ELF-1 (cell line): ENCODE data around the gene XRN1.
A peak's percentile ranks its signal among the peaks of the same experiment; 100 is the strongest.
"Not testable (repeated sequence)": the region's sequence is repeated elsewhere in the genome, so short reads cannot be mapped to it uniquely, and the experiment has no call there.

ENCODE experiments used
- DNase-seq: peaks from one replicate; pipeline ENCODE4 v3.0.0-alpha.2; 2016; ENCODE audit warnings: low read depth, low spot score

XRN1 gene, protein sequence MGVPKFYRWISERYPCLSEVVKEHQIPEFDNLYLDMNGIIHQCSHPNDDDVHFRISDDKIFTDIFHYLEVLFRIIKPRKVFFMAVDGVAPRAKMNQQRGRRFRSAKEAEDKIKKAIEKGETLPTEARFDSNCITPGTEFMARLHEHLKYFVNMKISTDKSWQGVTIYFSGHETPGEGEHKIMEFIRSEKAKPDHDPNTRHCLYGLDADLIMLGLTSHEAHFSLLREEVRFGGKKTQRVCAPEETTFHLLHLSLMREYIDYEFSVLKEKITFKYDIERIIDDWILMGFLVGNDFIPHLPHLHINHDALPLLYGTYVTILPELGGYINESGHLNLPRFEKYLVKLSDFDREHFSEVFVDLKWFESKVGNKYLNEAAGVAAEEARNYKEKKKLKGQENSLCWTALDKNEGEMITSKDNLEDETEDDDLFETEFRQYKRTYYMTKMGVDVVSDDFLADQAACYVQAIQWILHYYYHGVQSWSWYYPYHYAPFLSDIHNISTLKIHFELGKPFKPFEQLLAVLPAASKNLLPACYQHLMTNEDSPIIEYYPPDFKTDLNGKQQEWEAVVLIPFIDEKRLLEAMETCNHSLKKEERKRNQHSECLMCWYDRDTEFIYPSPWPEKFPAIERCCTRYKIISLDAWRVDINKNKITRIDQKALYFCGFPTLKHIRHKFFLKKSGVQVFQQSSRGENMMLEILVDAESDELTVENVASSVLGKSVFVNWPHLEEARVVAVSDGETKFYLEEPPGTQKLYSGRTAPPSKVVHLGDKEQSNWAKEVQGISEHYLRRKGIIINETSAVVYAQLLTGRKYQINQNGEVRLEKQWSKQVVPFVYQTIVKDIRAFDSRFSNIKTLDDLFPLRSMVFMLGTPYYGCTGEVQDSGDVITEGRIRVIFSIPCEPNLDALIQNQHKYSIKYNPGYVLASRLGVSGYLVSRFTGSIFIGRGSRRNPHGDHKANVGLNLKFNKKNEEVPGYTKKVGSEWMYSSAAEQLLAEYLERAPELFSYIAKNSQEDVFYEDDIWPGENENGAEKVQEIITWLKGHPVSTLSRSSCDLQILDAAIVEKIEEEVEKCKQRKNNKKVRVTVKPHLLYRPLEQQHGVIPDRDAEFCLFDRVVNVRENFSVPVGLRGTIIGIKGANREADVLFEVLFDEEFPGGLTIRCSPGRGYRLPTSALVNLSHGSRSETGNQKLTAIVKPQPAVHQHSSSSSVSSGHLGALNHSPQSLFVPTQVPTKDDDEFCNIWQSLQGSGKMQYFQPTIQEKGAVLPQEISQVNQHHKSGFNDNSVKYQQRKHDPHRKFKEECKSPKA (N-terminal part only)

DNA sequence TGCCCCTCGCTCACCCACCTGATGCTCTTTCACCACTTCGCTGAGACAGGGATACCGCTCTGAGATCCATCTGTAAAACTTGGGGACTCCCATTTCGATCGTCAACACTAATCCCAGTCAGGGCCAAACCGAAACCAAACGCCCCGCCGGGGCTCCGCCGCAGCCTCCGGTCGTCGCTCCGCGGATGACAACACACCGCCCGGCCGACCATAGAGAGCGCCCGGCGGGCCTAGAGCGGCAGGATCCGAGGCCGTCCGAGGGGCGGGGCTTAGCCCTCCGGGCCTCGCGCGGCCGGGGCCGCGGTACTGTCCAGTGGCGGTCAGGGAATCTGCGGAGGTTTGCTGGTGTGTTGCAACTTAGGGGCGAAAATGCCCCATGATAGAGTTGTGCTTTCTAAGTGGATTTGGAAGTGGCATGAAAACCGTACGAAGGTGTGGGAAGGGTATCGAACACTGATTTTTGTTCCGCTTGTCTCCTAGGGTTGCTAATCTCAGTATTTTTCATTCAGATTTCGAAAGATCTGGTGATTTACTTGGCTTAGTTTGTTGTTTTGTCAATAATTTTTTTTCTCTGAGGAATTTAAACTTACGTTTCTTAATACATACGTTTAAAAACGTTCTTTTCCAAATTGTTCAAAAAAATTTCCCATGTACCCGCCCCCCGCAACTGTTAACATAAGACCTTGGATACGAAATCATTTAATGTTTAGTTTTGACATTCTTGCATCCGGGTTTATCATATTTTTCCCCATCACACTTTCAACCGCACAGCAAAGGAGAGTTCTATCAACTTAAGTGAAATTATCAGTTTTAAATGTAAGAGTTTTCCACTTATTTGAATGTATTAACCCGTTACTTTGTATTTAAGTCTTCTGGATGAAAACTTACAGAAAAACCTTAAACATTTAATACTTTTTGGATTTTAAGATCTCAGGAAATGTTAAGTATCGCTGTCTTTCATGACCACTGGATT, at the start of gene XRN1:
XRN1 (minus strand) TSS at position 186 of the 972 bp plus-strand sequence; CDS start at position 93, 93 bp downstream.
- DNase-seq, result peak; percentile 96

DNA sequence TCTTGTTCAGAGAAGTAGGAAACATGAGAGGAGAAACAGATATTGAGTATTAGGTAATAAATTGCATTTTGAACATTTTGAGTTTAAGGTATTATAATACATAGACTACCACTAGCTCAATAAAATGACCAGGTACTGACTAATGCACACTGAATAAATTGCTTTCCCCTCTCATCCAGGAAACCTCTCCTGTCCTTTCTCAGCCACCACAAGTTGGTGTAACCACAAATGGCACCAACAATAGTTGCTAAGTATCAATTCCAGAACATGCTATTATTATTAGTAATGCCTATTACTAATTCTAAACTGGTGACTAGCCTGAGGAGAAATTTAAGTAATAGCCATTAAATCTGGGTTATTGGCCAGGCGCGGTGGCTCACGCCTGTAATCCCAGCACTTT, 47.3 kb upstream of the XRN1 start:
- DNase-seq, result no peak

DNA sequence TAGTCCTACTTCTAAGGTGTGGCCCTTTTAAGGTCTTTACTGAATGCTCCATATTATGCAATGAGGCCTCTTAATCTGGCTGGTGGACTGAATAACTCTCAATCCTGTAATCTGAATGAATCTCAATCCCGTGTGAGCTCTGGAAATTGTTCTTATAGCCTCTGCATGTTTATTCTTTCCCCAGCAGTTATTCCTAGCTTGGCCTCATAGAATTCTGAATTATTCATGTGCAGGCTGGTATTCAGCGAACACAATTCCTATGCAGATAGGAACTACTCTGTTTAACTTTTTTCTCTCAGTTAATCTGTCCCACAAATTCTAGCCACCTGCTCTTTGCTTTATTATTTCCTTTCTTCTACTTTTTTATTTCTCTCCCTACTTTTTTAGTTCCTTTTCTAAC, 44.3 kb upstream of the XRN1 start:
- no peak for DNase-seq

DNA sequence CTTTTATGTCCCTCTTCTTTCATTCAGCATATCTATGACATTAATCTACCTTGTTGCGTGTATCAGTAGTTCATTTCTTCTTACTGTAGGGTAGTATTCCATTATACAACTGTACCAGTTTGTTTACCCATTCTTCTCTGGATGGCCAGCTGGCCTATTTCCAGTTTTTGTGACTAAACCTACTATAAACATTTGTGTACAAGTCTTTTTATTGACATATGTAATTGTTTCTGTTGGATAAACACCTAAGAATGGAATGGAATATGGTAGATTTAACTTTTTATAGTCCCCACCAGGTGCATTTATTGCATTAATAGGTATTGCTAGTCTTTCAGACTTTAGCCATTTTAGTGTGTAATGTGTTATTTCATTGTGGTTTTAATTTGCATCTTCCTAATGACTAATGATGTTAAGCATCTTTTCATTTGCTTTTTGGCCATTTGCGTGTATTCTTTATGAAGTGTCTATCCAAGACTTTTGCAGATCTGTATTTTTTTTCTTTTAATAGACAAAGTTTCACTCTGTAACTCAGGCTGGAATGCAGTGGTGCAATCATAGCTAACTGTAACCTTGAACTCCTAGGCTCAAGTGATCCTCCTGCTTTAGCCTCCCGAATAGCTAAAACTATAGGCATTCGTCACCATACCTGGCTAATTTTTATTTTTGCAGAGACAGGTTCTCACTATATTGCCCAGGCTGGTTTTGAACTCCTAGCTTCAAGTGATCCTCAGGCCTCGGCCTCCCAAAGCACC, 41.9 kb upstream of the XRN1 start:
- no peak for DNase-seq

DNA sequence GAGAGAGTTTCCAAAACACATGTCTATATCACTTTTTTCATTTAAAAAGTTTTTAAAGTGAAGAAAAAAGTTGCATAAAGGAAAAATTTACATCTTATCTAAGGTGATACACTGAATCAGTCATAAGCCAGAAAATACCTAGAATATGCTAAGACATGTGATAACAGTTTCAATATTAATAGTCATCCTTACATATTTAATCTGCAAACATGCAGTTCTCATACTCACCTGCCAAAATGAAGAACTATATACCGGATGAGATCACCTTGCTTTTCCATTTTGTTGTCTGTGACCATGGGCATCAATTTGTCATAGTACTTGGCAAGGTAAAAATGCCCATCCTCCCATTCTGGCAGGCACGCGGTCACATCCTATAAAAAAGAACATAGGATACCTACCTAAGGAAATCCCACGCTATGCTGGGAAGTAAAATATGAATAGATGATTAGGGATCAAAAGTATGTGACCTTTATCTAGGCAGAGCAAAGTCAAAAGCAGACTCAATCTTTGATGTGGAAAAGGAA, 37.1 kb upstream of the XRN1 start:
- DNase-seq, result no peak

DNA sequence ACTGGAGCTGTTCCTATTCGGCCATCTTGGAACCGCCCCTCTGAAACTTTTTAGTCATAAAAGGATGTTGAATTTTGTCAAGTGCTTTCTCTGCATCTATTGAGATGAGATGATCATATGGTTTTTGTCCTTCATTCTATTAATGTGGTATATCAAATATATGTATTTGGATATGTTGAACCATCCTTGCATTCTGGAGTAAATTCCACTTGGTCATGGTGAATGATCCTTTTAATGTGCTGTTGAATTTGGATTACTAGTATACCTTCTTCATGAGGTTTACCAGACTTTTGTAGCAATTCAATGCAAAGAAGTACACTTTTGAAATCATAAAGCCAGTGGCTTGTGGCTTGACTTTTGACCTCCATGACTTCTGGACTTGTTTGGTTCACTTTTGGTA, 33.4 kb upstream of the XRN1 start:
- DNase-seq, result no peak

DNA sequence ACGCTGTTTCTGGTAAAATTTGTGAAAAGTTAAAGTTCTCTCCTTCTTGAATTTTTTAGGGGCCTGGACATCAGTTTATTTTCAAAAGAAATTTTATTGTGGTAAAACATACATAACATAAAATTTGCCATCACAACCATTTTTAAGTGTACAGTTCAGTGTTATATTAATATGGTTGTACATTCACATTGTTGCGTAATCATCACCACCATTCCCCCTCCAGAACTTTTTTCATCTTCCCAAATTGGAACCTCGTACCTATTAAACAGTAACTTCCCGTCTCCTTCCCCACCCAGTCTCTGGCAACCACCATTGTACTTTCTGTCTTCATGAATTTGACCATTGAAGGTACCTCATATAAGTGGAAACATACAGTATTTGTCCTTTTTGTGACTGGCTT, 23.0 kb upstream of the XRN1 start:
- DNase-seq, result no peak

DNA sequence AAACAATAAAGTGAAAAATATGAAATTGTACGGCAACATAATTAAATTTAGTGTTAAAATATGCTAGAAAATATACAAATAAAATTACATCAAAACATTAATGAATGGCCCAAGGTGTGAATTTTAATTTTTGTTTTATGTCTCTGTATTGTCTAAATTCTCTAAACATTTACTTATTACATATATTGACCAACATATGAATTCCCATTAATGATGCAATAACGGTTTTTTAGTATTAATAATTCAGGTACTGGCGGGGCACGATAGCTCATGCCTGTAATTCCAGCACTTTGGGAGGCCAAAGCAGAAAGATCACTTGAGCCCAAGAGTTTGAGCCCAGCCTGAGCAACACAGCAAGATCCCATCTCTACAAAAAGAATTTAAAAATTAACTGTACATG, 20.6 kb upstream of the XRN1 start:
- no peak for DNase-seq

DNA sequence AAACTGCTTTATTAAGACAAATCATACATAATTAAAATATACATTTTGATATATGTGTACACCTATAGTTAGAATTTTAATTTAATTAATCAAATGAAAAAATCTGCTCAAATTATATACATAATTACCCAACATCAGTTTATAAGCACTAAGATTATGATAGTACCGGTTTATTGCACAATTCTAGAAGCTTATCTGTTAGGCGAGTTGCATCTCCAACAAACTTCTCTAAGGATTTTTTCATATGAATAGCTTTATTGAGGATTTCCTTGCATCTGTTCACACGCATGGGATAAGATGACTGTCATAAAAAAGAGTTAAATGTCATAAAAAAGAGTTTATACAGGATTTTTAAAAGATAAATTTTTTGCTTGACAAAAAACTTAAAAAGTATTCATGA, 19.9 kb upstream of the XRN1 start:
- DNase-seq, result no peak

DNA sequence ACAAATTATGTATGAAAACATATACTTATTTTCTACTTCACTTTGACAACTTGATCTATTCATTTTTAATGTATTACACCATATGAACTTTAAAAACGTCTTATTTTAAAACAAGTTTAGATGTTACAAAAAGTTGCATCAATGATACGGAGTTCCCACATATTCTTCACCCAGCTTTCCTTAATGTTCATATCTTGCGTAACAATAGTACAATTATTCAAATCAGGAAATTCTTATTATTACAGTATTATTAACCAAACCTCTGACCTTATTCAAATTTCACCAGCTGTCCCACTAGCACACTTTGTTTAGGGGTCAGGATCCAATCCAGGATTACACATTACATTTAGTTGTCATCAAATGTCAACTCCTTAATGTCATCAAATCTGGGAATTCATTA, 12.9 kb upstream of the XRN1 start:
- DNase-seq, result no peak

DNA sequence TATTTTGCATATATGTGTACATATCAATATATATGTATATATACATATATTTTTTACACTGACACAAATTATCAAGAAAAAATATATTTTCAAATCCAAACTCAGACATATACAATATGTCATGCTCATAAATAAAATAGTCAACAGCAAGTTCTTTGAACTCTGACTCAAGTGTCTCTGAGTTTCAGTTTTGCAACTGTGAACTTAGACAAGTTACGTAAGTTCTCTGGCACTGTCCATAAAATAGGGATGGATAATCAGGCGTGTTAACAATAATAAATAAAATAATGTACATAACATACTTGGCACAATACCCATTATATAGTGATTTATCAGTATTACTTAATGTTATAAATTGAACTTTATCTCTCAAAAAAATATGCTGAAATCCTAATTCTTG, 12.1 kb upstream of the XRN1 start:
- DNase-seq, result no peak

DNA sequence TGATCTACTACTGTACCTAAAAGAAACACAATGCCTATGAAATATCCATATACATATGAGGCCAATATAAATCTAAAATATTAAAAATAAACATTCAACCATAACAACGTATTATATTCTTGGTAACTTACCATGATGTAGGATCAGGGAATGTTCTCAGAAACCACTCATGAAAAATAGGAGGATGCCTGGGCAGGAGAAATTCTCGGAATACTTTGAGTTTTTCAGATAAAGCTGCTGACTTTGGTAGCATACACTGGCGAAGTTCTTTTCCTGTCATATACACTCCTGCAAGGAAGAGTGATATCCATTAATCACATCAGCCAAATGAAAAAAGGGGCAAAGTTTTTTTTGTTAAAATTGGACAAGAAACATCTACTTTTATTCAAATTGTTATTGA, 11.3 kb upstream of the XRN1 start:
- no peak for DNase-seq

DNA sequence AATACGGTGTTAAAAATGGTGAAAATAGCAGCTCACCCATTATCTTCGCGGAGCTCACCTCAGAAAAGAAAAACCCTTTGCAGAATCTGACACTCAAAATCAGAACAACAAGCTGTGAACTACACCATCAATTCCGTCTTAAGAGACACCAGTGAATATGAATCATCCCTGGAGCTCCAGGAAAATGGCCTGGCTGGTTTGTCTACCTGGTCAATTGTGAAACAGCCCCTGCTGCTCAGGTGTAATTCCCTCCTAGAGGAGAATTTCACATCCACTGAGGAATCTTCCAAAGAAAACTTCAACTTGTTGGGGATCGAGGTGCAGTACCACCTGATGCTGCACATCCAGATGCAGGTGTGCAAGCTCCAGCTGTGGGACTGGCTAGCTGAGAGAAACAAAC, 3.0 kb upstream of the XRN1 start:
- DNase-seq, result no peak

DNA sequence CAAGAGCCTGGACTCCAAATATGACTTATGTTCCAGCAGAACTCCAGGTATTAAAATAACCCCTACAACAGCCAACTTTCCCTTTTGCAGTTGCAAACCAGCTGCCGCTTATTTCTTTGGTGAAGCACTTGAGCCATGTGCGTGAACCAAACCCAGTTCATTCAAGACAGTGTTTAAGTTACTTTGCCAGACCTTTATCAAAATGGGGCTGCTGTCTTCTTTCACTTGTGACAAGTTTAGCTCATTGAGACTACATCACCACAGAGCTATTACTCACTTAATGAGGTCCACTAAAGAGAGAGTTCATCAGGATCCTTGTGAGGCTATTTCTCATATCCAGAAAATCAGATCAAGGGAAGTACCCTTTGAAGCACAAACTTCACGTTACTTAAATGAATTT, 2.4 kb upstream of the XRN1 start:
- no peak for DNase-seq

DNA sequence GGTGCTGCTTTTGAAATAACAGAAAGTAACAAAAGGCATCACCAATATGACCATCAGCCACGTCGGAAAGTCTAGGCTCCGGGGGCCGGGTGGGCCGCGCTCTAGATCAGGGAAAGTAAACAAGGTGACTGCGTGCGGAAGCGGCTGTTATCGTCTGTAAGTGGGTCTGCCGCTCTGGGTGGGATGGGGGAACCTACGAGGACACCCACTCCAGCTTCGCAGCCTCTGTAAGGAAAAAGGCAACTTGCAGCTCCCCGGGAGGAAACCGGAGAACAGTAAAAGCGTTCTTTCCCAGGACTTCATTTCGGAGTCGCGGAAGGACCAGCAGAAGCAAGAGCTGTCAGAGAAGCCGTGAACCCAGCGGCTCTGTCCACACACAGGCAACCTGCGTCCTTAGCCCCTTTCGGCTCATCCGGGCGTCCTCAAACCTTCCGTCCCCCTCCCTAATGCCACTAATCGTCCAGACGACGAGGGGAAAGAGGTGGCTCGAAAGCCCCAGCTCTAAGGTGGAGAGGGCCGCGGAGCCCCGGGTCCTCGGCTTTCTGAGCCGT, 461 bp downstream of the XRN1 start:
- peak; percentile 53 for DNase-seq

DNA sequence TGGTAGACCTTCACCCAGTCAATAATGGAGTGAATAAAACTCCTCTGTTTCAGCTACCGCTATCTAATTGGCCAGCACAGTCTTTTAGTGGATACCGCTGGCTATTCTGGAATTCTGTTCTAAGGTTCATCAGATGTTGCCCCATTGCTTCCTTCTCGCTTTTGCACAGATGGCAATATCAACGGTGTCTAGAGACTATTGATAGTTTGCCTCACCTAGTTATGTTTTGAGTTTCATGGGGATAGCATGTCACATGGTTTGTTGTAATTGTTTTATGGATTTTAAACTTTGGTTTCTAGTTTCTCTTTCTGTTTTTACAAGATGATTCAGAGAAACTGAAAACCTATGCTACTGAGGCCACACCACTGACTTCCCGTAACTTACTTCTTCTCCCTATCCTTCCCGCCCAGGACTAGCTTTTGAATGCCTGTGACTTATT, 2.0 kb downstream of the XRN1 start:
- DNase-seq, result no peak

DNA sequence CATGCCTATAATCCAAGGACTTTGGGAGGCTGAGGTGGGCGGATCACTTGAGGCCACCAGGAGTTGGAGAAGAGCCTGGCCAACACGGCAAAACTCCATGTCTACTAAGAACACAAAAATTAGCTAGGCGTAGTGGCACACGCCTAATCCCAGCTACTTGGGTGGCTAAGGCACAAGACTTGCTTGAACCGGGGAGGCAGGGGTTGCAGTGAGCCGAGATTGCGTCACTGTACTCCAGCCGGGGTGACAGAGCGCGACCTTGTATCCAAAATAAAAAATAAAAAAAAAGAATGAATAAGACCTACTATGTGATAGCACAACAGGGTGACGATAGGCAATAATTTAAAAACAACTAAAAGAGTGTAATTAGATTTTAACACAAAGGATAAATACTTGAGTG, 3.5 kb downstream of the XRN1 start:
- DNase-seq, result no peak

DNA sequence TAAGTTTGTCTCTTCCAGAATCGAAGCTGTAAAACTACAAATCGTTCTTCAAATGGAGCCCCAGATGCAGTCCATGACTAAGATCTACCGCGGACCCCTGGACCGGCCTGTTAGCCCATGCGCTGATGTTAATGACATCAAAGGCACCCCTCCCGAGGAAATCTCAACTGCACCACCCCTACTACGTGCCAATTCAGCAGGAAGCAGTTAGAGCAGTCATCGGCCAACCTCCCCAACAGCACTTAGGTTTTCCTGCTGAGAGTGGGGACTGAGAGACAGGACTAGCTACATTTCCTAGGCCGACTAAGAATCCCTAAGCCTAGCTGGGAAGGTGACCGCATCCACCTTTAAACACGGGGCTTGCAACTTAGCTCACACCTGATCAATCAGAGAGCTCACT, 4.8 kb downstream of the XRN1 start:
- not testable (repeated sequence) for DNase-seq

DNA sequence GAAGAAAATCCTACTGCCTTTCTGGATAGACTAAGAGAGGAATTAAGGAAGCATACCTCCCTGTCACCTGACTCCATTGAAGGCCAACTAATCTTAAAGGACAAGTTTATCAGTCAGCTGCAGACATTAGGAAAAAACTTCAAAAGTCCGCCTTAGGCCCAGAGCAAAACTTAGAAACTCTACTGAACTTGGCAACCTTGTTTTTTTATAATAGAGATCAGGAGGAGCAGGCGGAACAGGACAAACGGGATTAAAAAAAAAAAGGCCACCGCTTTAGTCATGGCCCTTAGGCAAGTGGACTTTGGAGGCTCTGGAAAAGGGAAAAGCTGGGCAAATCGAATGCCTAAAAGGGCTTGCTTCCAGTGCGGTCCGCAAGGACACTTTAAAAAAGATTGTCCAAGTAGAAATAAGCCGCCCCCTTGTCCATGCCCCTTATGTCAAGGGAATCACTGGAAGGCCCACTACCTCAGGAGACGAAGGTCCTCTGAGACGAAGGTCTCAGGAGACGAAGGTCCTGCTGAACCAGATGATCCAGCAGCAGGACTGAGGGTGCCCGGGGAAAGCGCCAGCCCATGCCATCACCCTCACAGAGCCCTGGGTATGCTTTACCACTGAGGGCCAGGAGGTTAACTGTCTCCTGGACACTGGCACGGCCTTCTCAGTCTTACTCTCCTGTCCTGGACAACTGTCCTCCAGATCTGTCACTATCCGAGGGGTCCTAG, 8.2 kb downstream of the XRN1 start:
- peak; percentile 77 for DNase-seq
